LNCaP clone FGC (cell line): ENCODE results near the gene KIF13A.

ENCODE experiments used
- DNase-seq: peaks from one replicate; pipeline ENCODE4 v3.0.0-alpha.2; 2011; ENCODE audit warnings: low read depth
- H3K4me3 ChIP-seq: 2 replicates; pipeline ENCODE4 v1.5.1; 2011; ENCODE audit warnings: mild to moderate bottlenecking, low read depth, low read length, control low read depth
- TF ChIP-seq, protein P1 (sequence below): IDR thresholded peaks from 2 replicates; pipeline ENCODE4 v1.5.1; 2012; ENCODE audit warnings: mild to moderate bottlenecking; ENCODE audit not compliant: control insufficient read depth, insufficient read depth; ENCODE audit errors: extremely low read depth

KIF13A gene

DNA sequence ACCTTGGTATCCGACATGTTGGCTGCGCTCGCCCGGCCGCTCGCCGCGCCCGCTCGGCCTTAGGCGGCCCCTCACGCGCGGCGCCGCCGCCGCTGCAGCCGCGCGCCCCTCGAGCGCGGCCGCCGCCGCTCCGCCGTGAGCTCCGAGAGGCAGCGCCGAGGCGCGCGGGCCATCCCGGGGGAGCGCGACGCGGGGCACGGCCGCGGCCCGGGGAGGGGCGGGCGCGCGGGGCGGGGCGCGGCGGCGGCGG, at the start of gene KIF13A:
KIF13A (minus strand) TSS at position 189 of the 250 bp plus-strand sequence; CDS start at position 17, 172 bp downstream.
- no peak for DNase-seq
- H3K4me3 ChIP-seq = peak within 1 kb of the TSS; percentile 65
- TF ChIP-seq, protein P1, sequence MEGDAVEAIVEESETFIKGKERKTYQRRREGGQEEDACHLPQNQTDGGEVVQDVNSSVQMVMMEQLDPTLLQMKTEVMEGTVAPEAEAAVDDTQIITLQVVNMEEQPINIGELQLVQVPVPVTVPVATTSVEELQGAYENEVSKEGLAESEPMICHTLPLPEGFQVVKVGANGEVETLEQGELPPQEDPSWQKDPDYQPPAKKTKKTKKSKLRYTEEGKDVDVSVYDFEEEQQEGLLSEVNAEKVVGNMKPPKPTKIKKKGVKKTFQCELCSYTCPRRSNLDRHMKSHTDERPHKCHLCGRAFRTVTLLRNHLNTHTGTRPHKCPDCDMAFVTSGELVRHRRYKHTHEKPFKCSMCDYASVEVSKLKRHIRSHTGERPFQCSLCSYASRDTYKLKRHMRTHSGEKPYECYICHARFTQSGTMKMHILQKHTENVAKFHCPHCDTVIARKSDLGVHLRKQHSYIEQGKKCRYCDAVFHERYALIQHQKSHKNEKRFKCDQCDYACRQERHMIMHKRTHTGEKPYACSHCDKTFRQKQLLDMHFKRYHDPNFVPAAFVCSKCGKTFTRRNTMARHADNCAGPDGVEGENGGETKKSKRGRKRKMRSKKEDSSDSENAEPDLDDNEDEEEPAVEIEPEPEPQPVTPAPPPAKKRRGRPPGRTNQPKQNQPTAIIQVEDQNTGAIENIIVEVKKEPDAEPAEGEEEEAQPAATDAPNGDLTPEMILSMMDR = no peak

DNA sequence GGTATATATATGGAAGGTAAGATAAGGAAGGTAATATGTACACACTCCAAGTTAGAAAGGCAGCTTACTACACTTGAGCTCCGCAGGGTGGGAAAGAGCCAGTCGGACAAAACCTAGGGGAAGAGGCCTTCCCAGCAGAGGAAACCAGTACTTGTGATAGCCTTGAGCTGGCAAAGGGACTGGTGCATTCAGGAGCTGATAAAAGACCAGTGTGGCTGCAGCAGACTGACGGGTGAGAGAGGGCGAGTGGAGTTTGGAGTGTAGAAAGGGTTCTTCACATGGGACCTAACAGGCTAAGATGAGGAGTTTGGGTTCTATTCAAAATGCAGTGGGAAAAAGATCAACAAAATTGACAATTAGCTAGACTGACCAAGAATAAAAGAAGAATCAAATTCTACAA, 49.3 kb upstream of the KIF13A start:
- DNase-seq = no peak

DNA sequence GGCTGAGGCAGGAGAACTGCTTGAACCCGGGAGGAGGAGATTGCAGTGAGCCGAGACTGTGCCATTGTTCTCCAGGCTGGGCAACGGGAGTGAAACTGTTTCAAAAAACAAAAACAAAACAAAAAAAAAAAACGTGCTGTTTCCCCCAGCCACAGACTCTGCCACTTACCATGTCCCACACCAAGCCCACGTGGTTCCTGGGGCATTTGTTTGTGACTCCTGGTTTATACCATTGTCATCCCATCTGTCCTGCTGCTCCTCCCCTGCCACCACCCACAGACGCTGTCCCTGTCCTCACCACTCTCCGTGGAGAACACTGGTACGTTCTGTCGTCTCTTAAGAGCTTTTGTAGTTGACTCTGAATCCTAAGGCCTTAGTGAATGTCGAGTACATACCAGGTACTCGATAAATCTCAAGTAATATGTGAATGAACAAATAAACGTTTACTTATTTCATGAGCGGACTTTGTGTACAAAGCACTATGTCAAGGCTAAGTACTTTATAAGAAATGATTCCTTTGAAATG, 48.0 kb upstream of the KIF13A start:
- DNase-seq = no peak
- no peak overlapping the region for H3K4me3 ChIP-seq
- TF ChIP-seq, protein P1 = no peak

More for the DNA sequence above, 49.3 kb upstream of the KIF13A start:
- H3K4me3 ChIP-seq = no peak overlapping the region
- TF ChIP-seq, protein P1 = no peak

DNA sequence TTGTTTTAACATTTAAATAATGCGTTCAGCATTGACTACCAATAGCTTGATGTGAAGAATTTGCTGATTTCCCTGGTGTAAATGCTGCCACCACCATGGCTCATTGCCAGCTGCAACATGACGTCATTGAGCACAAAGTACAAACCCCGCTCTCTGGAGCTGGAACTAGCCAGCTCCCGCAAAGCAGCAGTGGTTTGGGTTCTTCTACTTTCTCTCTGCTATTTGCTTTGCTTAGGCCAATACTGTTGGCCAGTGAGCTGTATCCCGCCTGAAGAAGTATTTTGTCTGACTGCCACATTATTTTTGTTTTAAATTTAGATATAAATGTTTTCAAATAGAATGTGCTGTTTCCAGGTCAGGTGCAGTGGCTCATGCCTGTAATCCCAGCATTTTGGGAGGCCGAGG, 47.4 kb upstream of the KIF13A start:
- TF ChIP-seq, protein P1 = no peak
- no peak overlapping the region for H3K4me3 ChIP-seq
- no peak for DNase-seq

DNA sequence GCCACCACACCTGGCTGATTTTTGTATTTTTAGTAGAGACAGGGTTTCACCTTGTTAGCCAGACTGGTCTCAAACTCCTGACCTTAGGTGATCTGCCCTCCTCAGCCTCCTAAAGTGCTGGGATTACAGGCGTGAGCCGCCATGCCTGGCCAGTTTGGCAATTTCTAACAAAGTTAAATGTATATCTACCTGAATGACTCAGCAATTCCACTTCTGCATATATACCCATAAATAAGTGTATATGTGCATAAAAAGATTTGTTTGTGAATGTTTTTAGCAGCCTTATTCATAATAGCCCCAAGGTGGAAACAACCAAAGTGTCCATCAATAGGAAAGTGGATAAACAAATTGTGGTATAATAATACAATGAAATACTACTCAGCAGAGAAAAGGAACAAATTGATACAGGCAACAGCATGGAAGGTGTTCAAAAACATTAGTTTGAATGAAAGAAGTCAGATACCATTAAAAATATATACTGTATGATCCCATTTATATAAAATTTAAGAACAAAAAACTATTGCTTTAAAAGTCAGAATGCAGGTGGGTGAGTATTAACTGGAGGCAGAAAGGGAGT, 44.3 kb upstream of the KIF13A start:
- TF ChIP-seq, protein P1 = no peak
- no peak for DNase-seq
- H3K4me3 ChIP-seq = no peak overlapping the region

DNA sequence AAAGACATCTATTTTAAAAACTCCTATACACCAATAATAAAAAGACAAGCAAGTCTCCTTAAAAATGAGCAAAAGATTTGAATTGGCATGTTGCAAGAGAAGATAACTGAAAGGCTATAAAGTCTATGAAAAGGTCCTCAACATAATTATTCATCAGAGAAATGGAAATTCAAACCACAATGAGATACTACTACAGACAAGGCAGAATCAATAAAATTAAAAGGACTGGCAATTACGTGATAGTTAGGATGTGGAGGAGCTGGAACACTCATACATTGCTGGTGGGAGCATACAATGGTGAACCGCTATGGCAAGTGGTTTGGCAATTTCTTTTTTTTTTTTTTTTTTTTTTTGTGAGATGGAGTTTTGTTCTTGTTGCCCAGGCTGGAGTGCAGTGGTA, 43.8 kb upstream of the KIF13A start:
- DNase-seq = no peak
- H3K4me3 ChIP-seq = no peak overlapping the region
- TF ChIP-seq, protein P1 = no peak

DNA sequence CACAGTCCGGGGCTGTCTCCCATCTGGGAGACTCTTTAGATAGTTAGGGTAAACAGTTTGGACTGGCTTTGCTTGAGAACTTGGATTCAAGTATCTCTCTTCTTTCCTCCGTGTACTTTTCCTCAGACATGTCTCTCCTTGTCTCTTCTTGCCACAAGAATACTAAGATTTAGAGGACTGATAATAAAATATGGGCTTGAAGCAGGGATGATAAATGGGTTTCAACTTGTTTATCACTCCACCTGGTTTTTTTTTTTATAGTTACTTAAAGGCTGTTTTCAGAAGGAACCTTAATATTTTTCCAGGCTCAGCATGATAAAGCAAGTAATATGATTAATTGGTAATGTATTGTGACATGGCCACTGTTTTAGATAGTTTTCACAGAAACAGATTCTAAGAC, 40.9 kb upstream of the KIF13A start:
- no peak overlapping the region for H3K4me3 ChIP-seq
- TF ChIP-seq, protein P1 = no peak
- DNase-seq = no peak
